GM23338 (cell line): ENCODE measurements around the gene FGF3. TPM values are rescaled to one million over a fixed set of nuclear protein-coding genes. Genes with fewer than 3 reads are reported as not detected.

ENCODE experiments used
- ATAC-seq: fragments of 200-7000 bp; cut with Tn5 transposase; 3 replicates; pipeline ENCODE4 v1.9.1; 2020
- DNase-seq: peaks from one replicate; pipeline ENCODE4 v3.0.0-alpha.2; 2015; ENCODE audit warnings: low spot score
- H2AFZ ChIP-seq: fragments of 200-600 bp; sonication (generic); 2 replicates; pipeline ENCODE4 v1.8.0; 2016; ENCODE audit warnings: antibody characterized with exemption, mild to moderate bottlenecking, moderate library complexity
- H3F3A ChIP-seq: fragments of 200-600 bp; sonication (generic); replicated peaks from 2 replicates; pipeline ENCODE4 v1.8.0; 2017; ENCODE audit warnings: antibody characterized with exemption, mixed run types, low read depth
- H3K27ac ChIP-seq: fragments of 200-600 bp; sonication (generic); 2 replicates; pipeline ENCODE4 v1.6.1; 2016; ENCODE audit warnings: low read depth
- H3K27me3 ChIP-seq: fragments of 200-600 bp; sonication (generic); 2 replicates; pipeline ENCODE4 v1.8.0; 2016; ENCODE audit warnings: mild to moderate bottlenecking, mixed run types, moderate library complexity; ENCODE audit not compliant: insufficient read depth
- H3K36me3 ChIP-seq: fragments of 200-600 bp; sonication (generic); 2 replicates; pipeline ENCODE4 v1.8.0; 2016; ENCODE audit warnings: mild to moderate bottlenecking; ENCODE audit not compliant: insufficient read depth
- H3K4me1 ChIP-seq: fragments of 200-600 bp; sonication (generic); 2 replicates; pipeline ENCODE4 v1.8.0; 2016; ENCODE audit warnings: mild to moderate bottlenecking, moderate library complexity; ENCODE audit not compliant: insufficient read depth
- H3K4me2 ChIP-seq: fragments of 200-600 bp; sonication (generic); 2 replicates; pipeline ENCODE4 v1.7.1; 2017; ENCODE audit warnings: mixed run types
- H3K4me3 ChIP-seq: fragments of 200-600 bp; sonication (generic); 2 replicates; pipeline ENCODE4 v1.6.1; 2016; ENCODE audit warnings: mixed run types
- H3K79me2 ChIP-seq: fragments of 200-600 bp; sonication (generic); replicated peaks from 2 replicates; pipeline ENCODE4 v1.8.0; 2017; ENCODE audit warnings: mild to moderate bottlenecking; ENCODE audit not compliant: insufficient read depth
- H3K9me2 ChIP-seq: fragments of 200-600 bp; sonication (generic); 2 replicates; pipeline ENCODE4 v1.8.0; 2017; ENCODE audit not compliant: insufficient read depth
- H4K20me1 ChIP-seq: fragments of 200-600 bp; sonication (generic); replicated peaks from 2 replicates; pipeline ENCODE4 v1.8.0; 2017; ENCODE audit warnings: mild to moderate bottlenecking; ENCODE audit not compliant: insufficient read depth
- H3K27ac Mint-ChIP-seq: 2 replicates; pipeline ENCODE4 v1.8.0; 2020; ENCODE audit warnings: inconsistent platforms, mild to moderate bottlenecking, moderate library complexity, mixed read lengths
- H3K27me3 Mint-ChIP-seq: 3 replicates; pipeline ENCODE4 v1.8.0; 2022; ENCODE audit warnings: low read depth, mild to moderate bottlenecking, moderate library complexity, mixed read lengths, inconsistent platforms; ENCODE audit not compliant: insufficient read depth, poor library complexity
- H3K36me3 Mint-ChIP-seq: 3 replicates; pipeline ENCODE4 v1.8.0; 2021; ENCODE audit warnings: low read depth, mild to moderate bottlenecking, inconsistent platforms, moderate library complexity, mixed read lengths
- H3K4me1 Mint-ChIP-seq: 3 replicates; pipeline ENCODE4 v1.8.0; 2020; ENCODE audit warnings: mild to moderate bottlenecking, inconsistent platforms, mixed read lengths
- H3K4me3 Mint-ChIP-seq: 3 replicates; pipeline ENCODE4 v1.8.0; 2021; ENCODE audit warnings: moderate library complexity, mild to moderate bottlenecking, inconsistent platforms, mixed read lengths
- H3K9me3 Mint-ChIP-seq: 3 replicates; pipeline ENCODE4 v1.8.0; 2020; ENCODE audit warnings: moderate library complexity, mild to moderate bottlenecking, inconsistent platforms, mixed read lengths
- EZH2 ChIP-seq: fragments of 200-600 bp; sonication (generic); IDR thresholded peaks from one replicate; pipeline ENCODE4 v1.8.0; 2017; ENCODE audit warnings: antibody characterized with exemption, mild to moderate bottlenecking, low read depth; ENCODE audit not compliant: unreplicated experiment
- JUNB ChIP-seq: IDR thresholded peaks from one replicate; pipeline ENCODE4 v1.6.1; 2016; ENCODE audit warnings: antibody characterized with exemption; ENCODE audit not compliant: unreplicated experiment
- POLR2AphosphoS5 ChIP-seq: IDR thresholded peaks from 2 replicates; pipeline ENCODE4 v1.6.1; 2016; ENCODE audit warnings: antibody characterized with exemption, low read depth
- STAT1 ChIP-seq: IDR thresholded peaks from one replicate; pipeline ENCODE4 v1.6.1; 2016; ENCODE audit warnings: antibody characterized with exemption; ENCODE audit not compliant: unreplicated experiment
- ZNF114 ChIP-seq: fragments of 250-450 bp; sonication (Bioruptor Pico); IDR thresholded peaks from 2 replicates; pipeline ENCODE4 v1.5.0; 2020; ENCODE audit warnings: mild to moderate bottlenecking, moderate library complexity
- ZNF331 ChIP-seq: fragments of 250-450 bp; sonication (Bioruptor Pico); IDR thresholded peaks from 2 replicates; pipeline ENCODE4 v1.5.0; 2020; ENCODE audit warnings: low read depth, mild to moderate bottlenecking, moderate library complexity
- polyA plus RNA-seq: library from polyadenylated mRNA; unstranded; fragments of >200 nt; fragmentation: Nextera tagmentation; extraction: Ambion mirVana; gene quantifications from 2 replicates; pipeline ENCODE4 v1.2.1, GENCODE V29; 2016
- total RNA-seq: library from RNA; depleted of rRNA; stranded (reverse); fragments of >200 nt; shearing (Covaris generic); gene quantifications from 2 replicates; pipeline ENCODE4 v1.2.3, GENCODE V29; 2014
- TF ChIP-seq, protein P1 (sequence below): fragments of 250-450 bp; sonication (Bioruptor Pico); IDR thresholded peaks from 2 replicates; pipeline ENCODE4 v1.5.0; 2020; ENCODE audit warnings: mild to moderate bottlenecking, moderate library complexity
- TF ChIP-seq, protein P2 (sequence below), 2 experiments: fragments of 200-600 bp in 1 of 2; sonication (generic) in 1 of 2; conservative IDR thresholded peaks; 2 replicates each; pipeline versions ENCODE4 v1.5.1 to v1.6.1; 2016 to 2017; ENCODE audit warnings: antibody characterized with exemption in 2 of 2, low read depth in 2 of 2, mild to moderate bottlenecking in 2 of 2, moderate library complexity in 1 of 2

The FGF3 gene
- total and polyA plus RNA-seq, 2 experiments from 2014 or later, result 1.2 TPM; not detected in 1

GRCh38 chr11:69852056-69852455 is 32.8 kb upstream of the FGF3 start (continued):
- TF ChIP-seq, protein P1, sequence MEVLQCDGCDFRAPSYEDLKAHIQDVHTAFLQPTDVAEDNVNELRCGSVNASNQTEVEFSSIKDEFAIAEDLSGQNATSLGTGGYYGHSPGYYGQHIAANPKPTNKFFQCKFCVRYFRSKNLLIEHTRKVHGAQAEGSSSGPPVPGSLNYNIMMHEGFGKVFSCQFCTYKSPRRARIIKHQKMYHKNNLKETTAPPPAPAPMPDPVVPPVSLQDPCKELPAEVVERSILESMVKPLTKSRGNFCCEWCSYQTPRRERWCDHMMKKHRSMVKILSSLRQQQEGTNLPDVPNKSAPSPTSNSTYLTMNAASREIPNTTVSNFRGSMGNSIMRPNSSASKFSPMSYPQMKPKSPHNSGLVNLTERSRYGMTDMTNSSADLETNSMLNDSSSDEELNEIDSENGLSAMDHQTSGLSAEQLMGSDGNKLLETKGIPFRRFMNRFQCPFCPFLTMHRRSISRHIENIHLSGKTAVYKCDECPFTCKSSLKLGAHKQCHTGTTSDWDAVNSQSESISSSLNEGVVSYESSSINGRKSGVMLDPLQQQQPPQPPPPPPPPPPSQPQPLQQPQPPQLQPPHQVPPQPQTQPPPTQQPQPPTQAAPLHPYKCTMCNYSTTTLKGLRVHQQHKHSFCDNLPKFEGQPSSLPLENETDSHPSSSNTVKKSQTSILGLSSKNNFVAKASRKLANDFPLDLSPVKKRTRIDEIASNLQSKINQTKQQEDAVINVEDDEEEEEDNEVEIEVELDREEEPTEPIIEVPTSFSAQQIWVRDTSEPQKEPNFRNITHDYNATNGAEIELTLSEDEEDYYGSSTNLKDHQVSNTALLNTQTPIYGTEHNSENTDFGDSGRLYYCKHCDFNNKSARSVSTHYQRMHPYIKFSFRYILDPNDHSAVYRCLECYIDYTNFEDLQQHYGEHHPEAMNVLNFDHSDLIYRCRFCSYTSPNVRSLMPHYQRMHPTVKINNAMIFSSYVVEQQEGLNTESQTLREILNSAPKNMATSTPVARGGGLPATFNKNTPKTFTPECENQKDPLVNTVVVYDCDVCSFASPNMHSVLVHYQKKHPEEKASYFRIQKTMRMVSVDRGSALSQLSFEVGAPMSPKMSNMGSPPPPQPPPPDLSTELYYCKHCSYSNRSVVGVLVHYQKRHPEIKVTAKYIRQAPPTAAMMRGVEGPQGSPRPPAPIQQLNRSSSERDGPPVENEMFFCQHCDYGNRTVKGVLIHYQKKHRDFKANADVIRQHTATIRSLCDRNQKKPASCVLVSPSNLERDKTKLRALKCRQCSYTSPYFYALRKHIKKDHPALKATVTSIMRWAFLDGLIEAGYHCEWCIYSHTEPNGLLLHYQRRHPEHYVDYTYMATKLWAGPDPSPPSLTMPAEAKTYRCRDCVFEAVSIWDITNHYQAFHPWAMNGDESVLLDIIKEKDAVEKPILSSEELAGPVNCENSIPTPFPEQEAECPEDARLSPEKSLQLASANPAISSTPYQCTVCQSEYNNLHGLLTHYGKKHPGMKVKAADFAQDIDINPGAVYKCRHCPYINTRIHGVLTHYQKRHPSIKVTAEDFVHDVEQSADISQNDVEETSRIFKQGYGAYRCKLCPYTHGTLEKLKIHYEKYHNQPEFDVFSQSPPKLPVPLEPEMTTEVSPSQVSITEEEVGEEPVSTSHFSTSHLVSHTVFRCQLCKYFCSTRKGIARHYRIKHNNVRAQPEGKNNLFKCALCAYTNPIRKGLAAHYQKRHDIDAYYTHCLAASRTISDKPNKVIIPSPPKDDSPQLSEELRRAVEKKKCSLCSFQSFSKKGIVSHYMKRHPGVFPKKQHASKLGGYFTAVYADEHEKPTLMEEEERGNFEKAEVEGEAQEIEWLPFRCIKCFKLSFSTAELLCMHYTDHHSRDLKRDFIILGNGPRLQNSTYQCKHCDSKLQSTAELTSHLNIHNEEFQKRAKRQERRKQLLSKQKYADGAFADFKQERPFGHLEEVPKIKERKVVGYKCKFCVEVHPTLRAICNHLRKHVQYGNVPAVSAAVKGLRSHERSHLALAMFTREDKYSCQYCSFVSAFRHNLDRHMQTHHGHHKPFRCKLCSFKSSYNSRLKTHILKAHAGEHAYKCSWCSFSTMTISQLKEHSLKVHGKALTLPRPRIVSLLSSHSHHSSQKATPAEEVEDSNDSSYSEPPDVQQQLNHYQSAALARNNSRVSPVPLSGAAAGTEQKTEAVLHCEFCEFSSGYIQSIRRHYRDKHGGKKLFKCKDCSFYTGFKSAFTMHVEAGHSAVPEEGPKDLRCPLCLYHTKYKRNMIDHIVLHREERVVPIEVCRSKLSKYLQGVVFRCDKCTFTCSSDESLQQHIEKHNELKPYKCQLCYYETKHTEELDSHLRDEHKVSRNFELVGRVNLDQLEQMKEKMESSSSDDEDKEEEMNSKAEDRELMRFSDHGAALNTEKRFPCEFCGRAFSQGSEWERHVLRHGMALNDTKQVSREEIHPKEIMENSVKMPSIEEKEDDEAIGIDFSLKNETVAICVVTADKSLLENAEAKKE (CRISPR knock-in tag), result no peak

DNA sequence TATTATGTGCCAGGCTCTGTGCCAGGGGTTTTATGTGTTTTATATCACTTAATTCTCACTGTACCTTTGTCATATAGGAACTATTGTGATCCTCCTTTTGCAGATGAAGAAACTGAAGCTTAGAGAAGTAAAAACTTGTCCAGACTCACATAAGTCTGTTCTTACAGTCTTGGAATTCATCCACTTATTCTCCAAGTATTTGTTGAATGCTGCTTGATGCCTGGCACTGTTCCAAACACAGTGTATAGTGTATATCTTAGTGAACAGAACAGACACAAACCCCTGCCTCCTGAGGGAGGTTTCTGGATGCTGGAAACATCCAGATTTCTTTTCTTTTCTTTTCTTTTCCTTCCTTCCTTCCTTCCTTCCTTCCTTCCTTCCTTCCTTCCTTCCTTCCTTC is 29.0 kb upstream of the FGF3 start:
- Histone ChIP-seq H3K9me2 (peaks cover 15% of the 10 kb centered on the region; the same call in 1 of the 2 replicates), H3K27ac (no peak overlapping the region), H3F3A (no peaks in the 10 kb centered on the region), H3K36me3 (no peaks in the 10 kb centered on the region), H3K4me2 (no peak overlapping the region), H3K27me3 (no peaks in the 10 kb centered on the region), H2AFZ (no peak overlapping the region), H3K4me1 (peaks cover 8% of the 10 kb centered on the region), H4K20me1 (no peaks in the 10 kb centered on the region), H3K79me2 (no peaks in the 10 kb centered on the region), H3K4me3 (no peak overlapping the region)
- H3K27me3 Mint-ChIP-seq, result peaks cover 5% of the 10 kb centered on the region
- ATAC-seq (no peak), DNase-seq (no peak)
- H3K36me3 Mint-ChIP-seq, result no peaks in the 10 kb centered on the region
- H3K27ac Mint-ChIP-seq, result no peak overlapping the region
- TF ChIP-seq, protein P2, sequence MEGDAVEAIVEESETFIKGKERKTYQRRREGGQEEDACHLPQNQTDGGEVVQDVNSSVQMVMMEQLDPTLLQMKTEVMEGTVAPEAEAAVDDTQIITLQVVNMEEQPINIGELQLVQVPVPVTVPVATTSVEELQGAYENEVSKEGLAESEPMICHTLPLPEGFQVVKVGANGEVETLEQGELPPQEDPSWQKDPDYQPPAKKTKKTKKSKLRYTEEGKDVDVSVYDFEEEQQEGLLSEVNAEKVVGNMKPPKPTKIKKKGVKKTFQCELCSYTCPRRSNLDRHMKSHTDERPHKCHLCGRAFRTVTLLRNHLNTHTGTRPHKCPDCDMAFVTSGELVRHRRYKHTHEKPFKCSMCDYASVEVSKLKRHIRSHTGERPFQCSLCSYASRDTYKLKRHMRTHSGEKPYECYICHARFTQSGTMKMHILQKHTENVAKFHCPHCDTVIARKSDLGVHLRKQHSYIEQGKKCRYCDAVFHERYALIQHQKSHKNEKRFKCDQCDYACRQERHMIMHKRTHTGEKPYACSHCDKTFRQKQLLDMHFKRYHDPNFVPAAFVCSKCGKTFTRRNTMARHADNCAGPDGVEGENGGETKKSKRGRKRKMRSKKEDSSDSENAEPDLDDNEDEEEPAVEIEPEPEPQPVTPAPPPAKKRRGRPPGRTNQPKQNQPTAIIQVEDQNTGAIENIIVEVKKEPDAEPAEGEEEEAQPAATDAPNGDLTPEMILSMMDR (conservative IDR thresholded peaks at IDR 0.05; ENCODE audit: low read depth in 2 of 2), result no peak
- TF ChIP-seq EZH2, result no peak
- TF ChIP-seq, protein P1 (CRISPR knock-in tag), result no peak
- no peak for TF ChIP-seq JUNB
- no peak for TF ChIP-seq POLR2AphosphoS5
- TF ChIP-seq ZNF331 (CRISPR knock-in tag), result no peak
- TF ChIP-seq ZNF114 (CRISPR knock-in tag), result no peak
- TF ChIP-seq STAT1, result no peak
- H3K9me3 Mint-ChIP-seq, result peaks cover 3% of the 10 kb centered on the region; the same call in 1 of the 3 replicates
- H3K4me3 Mint-ChIP-seq, result no peak overlapping the region
- H3K4me1 Mint-ChIP-seq, result peaks cover 9% of the 10 kb centered on the region; the same call in 2 of the 3 replicates
